PC-9 (cell line): ENCODE results near the gene MYO1A. TPM values are rescaled to one million over a fixed set of nuclear protein-coding genes. Genes with fewer than 3 reads are reported as not detected.

Experiments
- BruUV-seq: library from RNA; stranded (reverse); fragments of 400-500 nt; replicated peaks from 2 replicates; lab custom pipeline; 2021; lab: Mats Ljungman, UMichigan
- CTCF ChIA-PET: fragments of 300-600 bp; sonication (Branson Sonifier 250); formaldehyde crosslinking; loops from one replicate; lab custom pipeline; 2022; ENCODE audit warnings: antibody characterized with exemption; lab: Charles Lee
- POLR2A ChIA-PET: fragments of 300-600 bp; sonication (Branson Sonifier 250); formaldehyde crosslinking; loops from one replicate; lab custom pipeline; 2022; ENCODE audit warnings: antibody characterized with exemption; ENCODE audit not compliant: unreplicated experiment; lab: Charles Lee
- DNase-seq, 2 experiments: peaks; one replicate each; pipeline versions ENCODE4 v3.0.0 to v3.0.0-alpha.2; 2015 to 2022; ENCODE audit warnings: mixed read lengths in 1 of 2
- H2AFZ ChIP-seq: fragments of 200-600 bp; sonication (generic); 2 replicates; pipeline ENCODE4 v1.8.1; 2017; ENCODE audit warnings: antibody characterized with exemption
- H3F3A ChIP-seq: fragments of 200-600 bp; sonication (generic); 2 replicates; pipeline ENCODE4 v1.8.1; 2017; ENCODE audit warnings: antibody characterized with exemption, mild to moderate bottlenecking, low read depth; ENCODE audit not compliant: insufficient read depth
- H3K27ac ChIP-seq: fragments of 200-600 bp; sonication (generic); 2 replicates; pipeline ENCODE4 v1.6.1; 2016; ENCODE audit warnings: mixed run types
- H3K27me3 ChIP-seq: fragments of 200-600 bp; sonication (generic); 2 replicates; pipeline ENCODE4 v1.6.1; 2016; ENCODE audit warnings: low read depth, mixed run types; ENCODE audit not compliant: insufficient read depth
- H3K36me3 ChIP-seq: fragments of 200-600 bp; sonication (generic); 2 replicates; pipeline ENCODE4 v1.6.1; 2016; ENCODE audit warnings: low read depth, mixed run types
- H3K4me1 ChIP-seq: fragments of 200-600 bp; sonication (generic); replicated peaks from 2 replicates; pipeline ENCODE4 v1.6.1; 2016; ENCODE audit warnings: mixed run types; ENCODE audit not compliant: insufficient read depth
- H3K4me2 ChIP-seq: fragments of 200-600 bp; sonication (generic); 2 replicates; pipeline ENCODE4 v1.6.1; 2017; ENCODE audit warnings: mixed run types
- H3K4me3 ChIP-seq: fragments of 200-600 bp; sonication (generic); 2 replicates; pipeline ENCODE4 v1.6.1; 2016; ENCODE audit warnings: mixed run types
- H3K79me2 ChIP-seq: fragments of 200-600 bp; sonication (generic); 2 replicates; pipeline ENCODE4 v1.6.1; 2017; ENCODE audit warnings: low read depth, mixed run types
- H3K9me2 ChIP-seq: fragments of 200-600 bp; sonication (generic); 2 replicates; pipeline ENCODE4 v1.8.1; 2017; ENCODE audit warnings: mild to moderate bottlenecking; ENCODE audit not compliant: insufficient read depth
- H3K9me3 ChIP-seq: fragments of 200-600 bp; sonication (generic); 2 replicates; pipeline ENCODE4 v1.8.1; 2016; ENCODE audit warnings: low read depth; ENCODE audit not compliant: insufficient read depth
- H4K20me1 ChIP-seq: fragments of 200-600 bp; sonication (generic); 2 replicates; pipeline ENCODE4 v1.8.1; 2017; ENCODE audit not compliant: insufficient read depth
- CTCF ChIP-seq: fragments of 200-600 bp; sonication (generic); conservative IDR thresholded peaks from 2 replicates; pipeline ENCODE4 v1.6.1; 2017; ENCODE audit warnings: mixed run types, antibody characterized with exemption, mild to moderate bottlenecking, moderate library complexity
- EZH2 ChIP-seq: fragments of 200-600 bp; sonication (generic); IDR thresholded peaks from 2 replicates; pipeline ENCODE4 v1.8.0; 2017; ENCODE audit warnings: antibody characterized with exemption, low read depth
- intact Hi-C: fragments of 100-400 bp; cut with micrococcal nuclease; formaldehyde crosslinking; loops from one replicate; pipeline ENCODE4 v1.10.0; 2022; ENCODE audit not compliant: unreplicated experiment
- total RNA-seq: library from RNA; stranded (reverse); gene quantifications from 2 replicates; pipeline ENCODE4 v1.2.3, GENCODE V29; 2021

The MYO1A gene
- total RNA-seq, 1 experiment from 2014 or later: not detected

- Histone ChIP-seq H3K27me3 (no peaks in the 10 kb centered on the region), H4K20me1 (peaks cover 11% of the 10 kb centered on the region; the same call in 1 of the 2 replicates), H3K27ac (no peak overlapping the region), H3K79me2 (peaks cover 27% of the 10 kb centered on the region), H3K4me1 (peaks cover 11% of the 10 kb centered on the region), H3K4me2 (peak overlapping the region; percentile 84), H3K9me2 (no peaks in the 10 kb centered on the region), H2AFZ (no peak overlapping the region), H3K36me3 (0 out of 2 replicates have a peak, but pooled peaks cover 8% of the 10 kb centered on the region), H3K9me3 (no peaks in the 10 kb centered on the region), H3F3A (peaks cover 6% of the 10 kb centered on the region; the same call in 1 of the 2 replicates), H3K4me3 (no peak overlapping the region)
- ChIA-PET CTCF (no interaction called here), POLR2A (no interaction called here)
- DNase-seq: no peak
- no peak for TF ChIP-seq CTCF
- BruUV-seq: no TSS peak
- intact Hi-C loops: loop anchor here (5.0 to 10.0 kb wide), 3 partner anchors 370 to 887 kb away; partner anchors contain the start of genes BAZ2A, RPL41 and ZC3H10
These were observed 45.3 kb downstream of the MYO1A start for GRCh38 chr12:57004651-57005050.

- Histone ChIP-seq H3K4me1 (peaks cover 11% of the 10 kb centered on the region), H4K20me1 (peaks cover 11% of the 10 kb centered on the region; the same call in 1 of the 2 replicates), H3K4me2 (no peak overlapping the region), H3K9me2 (no peaks in the 10 kb centered on the region), H3K36me3 (0 out of 2 replicates have a peak, but pooled peaks cover 8% of the 10 kb centered on the region), H3F3A (peaks cover 6% of the 10 kb centered on the region; the same call in 1 of the 2 replicates), H3K4me3 (no peak overlapping the region), H3K27me3 (no peaks in the 10 kb centered on the region), H3K79me2 (peaks cover 27% of the 10 kb centered on the region), H2AFZ (no peak overlapping the region), H3K27ac (no peak overlapping the region), H3K9me3 (no peaks in the 10 kb centered on the region)
- ChIA-PET POLR2A (interaction anchor here (0.6 kb wide), 1 partner anchor 76 kb away, joined by 4 read pairs; the partner anchor contains the start of gene NEMP1), CTCF (interaction anchor here (0.6 kb wide), 2 partner anchors 13 to 14 kb away, joined by 3 read pairs; partner anchors contain the start of gene TAC3)
- intact Hi-C loops: loop anchor here (10.0 kb wide), 2 partner anchors 369 to 489 kb away; partner anchors contain the start of gene BAZ2A
- TF ChIP-seq EZH2: no peak
- TF ChIP-seq CTCF: no peak
- no peak for DNase-seq
- BruUV-seq: no TSS peak
These were observed 46.5 kb downstream of the MYO1A start for GRCh38 chr12:57003395-57003794.

- H3F3A ChIP-seq: 0 out of 2 replicates have a peak, but pooled peaks cover 6% of the 10 kb centered on the region
- peak in 1 of 2 experiments; percentile 67 for DNase-seq
- 0 out of 2 replicates have a peak, but pooled peaks cover 8% of the 10 kb centered on the region for H3K36me3 ChIP-seq
- H3K4me2 ChIP-seq: no peak overlapping the region
- H3K9me2 ChIP-seq: no peaks in the 10 kb centered on the region
- no peak overlapping the region for H3K4me3 ChIP-seq
- H3K4me1 ChIP-seq: peaks cover 7% of the 10 kb centered on the region
- H3K27me3 ChIP-seq: no peaks in the 10 kb centered on the region
- H4K20me1 ChIP-seq: peaks cover 11% of the 10 kb centered on the region; the same call in 1 of the 2 replicates
- CTCF ChIA-PET: interaction anchor here (0.6 to 1.2 kb wide), 7 partner anchors 14 to 365 kb away, joined by 3 to 9 read pairs (median 4); partner anchors contain the start of genes NEMP1 and STAT6
- no peak overlapping the region for H2AFZ ChIP-seq
- TF ChIP-seq CTCF (peak; percentile 77), EZH2 (no peak)
- H3K27ac ChIP-seq: no peak overlapping the region
- no TSS peak for BruUV-seq
- intact Hi-C loops: loop anchor here (1.0 to 10.0 kb wide), 4 partner anchors 161 to 487 kb away; partner anchors contain the start of gene BAZ2A
- H3K9me3 ChIP-seq: no peaks in the 10 kb centered on the region
- peaks cover 27% of the 10 kb centered on the region for H3K79me2 ChIP-seq
- POLR2A ChIA-PET: interaction anchor here (0.6 kb wide), 2 partner anchors 364 to 534 kb away, joined by 3 to 10 read pairs; no protein-coding TSS in a partner anchor
These were observed 48.5 kb downstream of the MYO1A start for GRCh38 chr12:57001448-57001906.
